Measurements from ENCODE around the gene TBX2.

- TF ChIP-seq CTCF (IDR thresholded peaks at IDR 0.05; ENCODE audit: poor library complexity) (no peak), EZH2 (IDR thresholded peaks at IDR 0.05; ENCODE audit: borderline replicate concordance) (no peak), EZH2phosphoT487 (IDR thresholded peaks at IDR 0.05; ENCODE audit: low read depth, severe bottlenecking, unreplicated experiment) (no peak)
Measured at GRCh38 chr17:61414936-61415251, 15.3 kb downstream of the TBX2 start.
